Pancreas (tissue), 10 donors: Measurements from ENCODE around the gene PIRT. TPM values are rescaled to one million over a fixed set of nuclear protein-coding genes. Genes with fewer than 3 reads are reported as not detected.
A peak's percentile ranks its signal among the peaks of the same experiment; 100 is the strongest.

ENCODE experiments used
- ATAC-seq, 4 donors: fragments of 200-7000 bp; cut with Tn5 transposase; one replicate each; pipeline versions ENCODE4 v1.8.0 to v1.9.1; 2020; ENCODE audit warnings: mild to moderate bottlenecking in 4 of 4, moderate library complexity in 4 of 4
- DNase-seq, 6 donors: peaks; one replicate each; pipeline ENCODE4 v3.0.0-alpha.2; 2020
- FAIRE-seq: peaks from 2 replicates; lab custom pipeline; 2012; peaks lifted over from hg19 to GRCh38; lab: Jason Lieb, UNC
- H3K27ac ChIP-seq, 4 donors: fragments of 200-600 bp; sonication (generic); 1 replicate in 3 of 4; 2 replicates in 1 of 4; pipeline versions ENCODE4 v1.5.0 to v1.8.0; 2020
- H3K27me3 ChIP-seq, 4 donors: fragments of 200-600 bp; one replicate each; pipeline ENCODE4 v1.8.0; 2021
- H3K36me3 ChIP-seq, 3 donors: fragments of 200-600 bp; sonication (generic) in 1 of 3; one replicate each; pipeline versions ENCODE4 v1.5.0 to v1.8.0; 2020 to 2021
- H3K4me1 ChIP-seq, 3 donors: fragments of 200-600 bp; one replicate each; pipeline ENCODE4 v1.8.0; 2021
- H3K4me3 ChIP-seq, 4 donors: fragments of 200-600 bp; sonication (generic) in 2 of 4; one replicate each; pipeline versions ENCODE4 v1.5.0 to v1.8.0; 2020 to 2021
- H3K9me3 ChIP-seq, 4 donors: fragments of 200-600 bp; one replicate each; pipeline ENCODE4 v1.8.0; 2021
- CTCF ChIP-seq, 4 donors: fragments of 200-600 bp; sonication (generic) in 3 of 4; IDR thresholded peaks; one replicate each; pipeline versions ENCODE4 v1.5.0 to v1.8.0; 2021; ENCODE audit warnings: antibody characterized with exemption in 4 of 4
- WGBS, 2 donors: extraction: QIAGEN DNeasy Blood & Tissue Kit; methylation state at CpG; one replicate each; pipeline ENCODE4 v1.1.7; 2013; 5-methylcytosine and 5-hydroxymethylcytosine counted together
- intact Hi-C, 3 donors: fragments of 100-400 bp; cut with DNase I; formaldehyde crosslinking; loops; one replicate each; pipeline versions ENCODE4 v1.11.1 to v1.14.2; 2022
- polyA plus RNA-seq, 2 donors: library from polyadenylated mRNA; stranded (reverse); fragments of 200-250 nt; gene quantifications; one replicate each; pipeline ENCODE4 v1.2.3, GENCODE V29; 2013
- total RNA-seq, 6 donors: library from RNA; stranded (reverse); fragmentation: NEBNext Ultra II Directional in 4 of 6; extraction: Animal tissue kit (Norgen Biotek cat#: 25700) in 4 of 6; gene quantifications; one replicate each; pipeline versions ENCODE4 v1.2.1 to v1.2.4, GENCODE V29; 2021 to 2023
- donor health status: healthy with polysubstance abuse.
- donor health status: DM: no; HTN: no; CAD: no; lungs with moderate emphysema.
- donor health status: DM: no; HTN: no; CAD: no.
- donor health status: control.
- donor health status: control.
- donor health status: Bipolar disorder and iron deficiency.
- donor health status: DM: yes; HTN: yes; CAD: no.
- donor health status: DM: no; HTN: no; CAD: no.
- donor health status: DM: no; HTN: no; CAD: no.
- donor health status: DM: yes; HTN: yes; CAD: no.

The PIRT gene
- total and polyA plus RNA-seq, 8 donors: 0.03 to 0.28 (median 0.05) TPM; not detected in 3

GRCh38 chr17:10802496-10803284 lies 35.2 kb downstream of the PIRT start:
- intact Hi-C loops: no loop called here
- no peaks in the 10 kb centered on the region for H3K9me3 ChIP-seq
- H3K4me3 ChIP-seq: no peak overlapping the region
- TF ChIP-seq CTCF (IDR thresholded peaks at IDR 0.05): no peak
- no peak overlapping the region for H3K27ac ChIP-seq
- DNase-seq (no peak), ATAC-seq (no peak), FAIRE-seq (no peak)
- H3K27me3 ChIP-seq: no peaks in the 10 kb centered on the region
- WGBS, 2 donors: 82 to 86% methylated on average over 14 of the region's 14 CpGs
- H3K36me3 ChIP-seq: no peaks in the 10 kb centered on the region
- H3K4me1 ChIP-seq: peaks cover 4 to 14% (median 10%) of the 10 kb centered on the region in 3 donors

DNA sequence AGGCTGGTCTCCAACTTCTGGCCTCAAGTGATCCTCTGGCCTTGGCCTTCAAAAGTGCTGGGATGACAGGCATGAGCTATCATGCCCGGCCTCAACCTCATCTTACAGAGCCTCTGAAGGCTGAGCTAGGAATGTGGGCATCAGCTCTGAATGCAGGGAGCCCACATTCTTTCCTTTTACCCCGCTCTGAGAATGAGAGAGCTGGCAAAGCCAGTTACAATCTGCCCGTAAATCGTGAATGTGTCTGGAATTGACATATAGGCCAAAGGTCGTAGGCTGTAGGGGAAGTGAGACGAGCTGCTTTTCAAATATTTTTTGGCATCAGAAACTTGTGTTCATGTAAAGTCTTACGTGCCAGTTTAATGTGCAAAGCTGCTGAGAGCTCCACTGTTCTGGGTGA lies 38.5 kb downstream of the PIRT start:
- peak overlapping the region in 3 of 4 donors; percentile 49 to 63 (median 54) for H3K27ac ChIP-seq
- H3K4me1 ChIP-seq: peaks cover 7 to 18% (median 14%) of the 10 kb centered on the region in 3 donors
- DNase-seq (no peak), FAIRE-seq (no peak), ATAC-seq (peak; percentile 33 to 61 (median 44))
- WGBS, 2 donors: 27 to 34% methylated on average over 7 of the region's 7 CpGs
- H3K9me3 ChIP-seq: no peaks in the 10 kb centered on the region
- no peaks in the 10 kb centered on the region for H3K27me3 ChIP-seq
- no peak overlapping the region for H3K4me3 ChIP-seq
- TF ChIP-seq CTCF (IDR thresholded peaks at IDR 0.05): no peak
- no peaks in the 10 kb centered on the region for H3K36me3 ChIP-seq
- intact Hi-C loops: no loop called here

DNA sequence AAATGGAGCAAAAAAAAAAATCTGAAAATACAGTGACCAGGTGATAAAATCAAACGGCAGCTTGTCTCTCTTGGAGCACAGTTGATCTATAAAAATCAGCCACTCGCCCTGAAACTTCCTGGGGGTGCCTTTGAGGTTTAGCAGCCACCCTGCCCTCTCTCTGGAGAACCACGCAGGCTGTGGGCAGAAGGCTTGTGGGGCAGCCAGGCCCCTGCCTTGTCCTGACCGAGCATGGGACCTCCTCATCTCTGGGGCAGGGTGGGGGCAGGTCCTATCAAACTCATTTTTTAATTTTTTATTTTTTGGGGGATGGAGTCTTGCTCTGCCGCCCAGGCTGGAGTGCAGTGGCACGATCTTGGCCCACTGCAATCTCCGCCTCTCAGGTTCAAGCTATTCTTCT lies 39.0 kb downstream of the PIRT start:
- peak overlapping the region in 3 of 4 donors; percentile 49 to 63 (median 54) for H3K27ac ChIP-seq
- H3K4me1 ChIP-seq: peaks cover 7 to 18% (median 14%) of the 10 kb centered on the region in 3 donors
- WGBS, 2 donors: 72 to 79% methylated on average over 7 of the region's 7 CpGs
- no peaks in the 10 kb centered on the region for H3K9me3 ChIP-seq
- no peak overlapping the region for H3K4me3 ChIP-seq
- DNase-seq (no peak), FAIRE-seq (no peak), ATAC-seq (peak in 2 of 4 donors; percentile 3 to 13)
- H3K36me3 ChIP-seq: no peaks in the 10 kb centered on the region
- TF ChIP-seq CTCF (IDR thresholded peaks at IDR 0.05): no peak
- no peaks in the 10 kb centered on the region for H3K27me3 ChIP-seq
- intact Hi-C loops: no loop called here

- intact Hi-C loops: no loop called here
- Histone ChIP-seq H3K4me3 (no peak overlapping the region), H3K9me3 (no peaks in the 10 kb centered on the region), H3K4me1 (peaks cover 7 to 18% (median 14%) of the 10 kb centered on the region in 3 donors), H3K27me3 (no peaks in the 10 kb centered on the region), H3K27ac (peak overlapping the region; percentile 17 to 63 (median 52)), H3K36me3 (no peaks in the 10 kb centered on the region)
- FAIRE-seq (no peak), ATAC-seq (peak; percentile 79 to 90 (median 86)), DNase-seq (peak in 4 of 6 donors; percentile 40 to 69 (median 50))
- 17 to 18% methylated on average over 3 of the region's 3 CpGs for WGBS, 2 donors
- TF ChIP-seq CTCF (IDR thresholded peaks at IDR 0.05): no peak
Measured at GRCh38 chr17:10798332-10798749, 39.5 kb downstream of the PIRT start.
